ENCODE measurements around the gene ADCYAP1R1.
A peak's percentile ranks its signal among the peaks of the same experiment; 100 is the strongest.

Gene ADCYAP1R1

DNA sequence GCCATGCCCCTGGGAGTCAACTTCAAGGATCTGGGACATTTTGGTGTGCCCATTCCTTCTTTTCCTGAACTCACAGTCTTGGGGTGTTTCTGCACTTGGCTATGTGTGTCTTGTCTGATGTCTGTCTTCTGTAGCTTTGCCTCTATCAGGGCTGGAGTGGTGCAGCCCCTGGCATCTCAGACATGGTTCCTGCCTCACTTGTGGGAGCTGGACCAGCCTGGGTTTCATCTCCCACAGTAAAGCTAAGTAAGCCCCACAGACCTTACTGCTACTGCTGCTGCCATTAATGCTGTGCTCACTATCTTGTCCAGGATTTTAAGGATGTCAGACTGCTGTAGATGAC lies 59.0 kb downstream of the ADCYAP1R1 start:
- H3K4me3 ChIP-seq (replicated peaks; ENCODE audit: low read depth, low read length) = no peak overlapping the region
- TF ChIP-seq, protein P1, sequence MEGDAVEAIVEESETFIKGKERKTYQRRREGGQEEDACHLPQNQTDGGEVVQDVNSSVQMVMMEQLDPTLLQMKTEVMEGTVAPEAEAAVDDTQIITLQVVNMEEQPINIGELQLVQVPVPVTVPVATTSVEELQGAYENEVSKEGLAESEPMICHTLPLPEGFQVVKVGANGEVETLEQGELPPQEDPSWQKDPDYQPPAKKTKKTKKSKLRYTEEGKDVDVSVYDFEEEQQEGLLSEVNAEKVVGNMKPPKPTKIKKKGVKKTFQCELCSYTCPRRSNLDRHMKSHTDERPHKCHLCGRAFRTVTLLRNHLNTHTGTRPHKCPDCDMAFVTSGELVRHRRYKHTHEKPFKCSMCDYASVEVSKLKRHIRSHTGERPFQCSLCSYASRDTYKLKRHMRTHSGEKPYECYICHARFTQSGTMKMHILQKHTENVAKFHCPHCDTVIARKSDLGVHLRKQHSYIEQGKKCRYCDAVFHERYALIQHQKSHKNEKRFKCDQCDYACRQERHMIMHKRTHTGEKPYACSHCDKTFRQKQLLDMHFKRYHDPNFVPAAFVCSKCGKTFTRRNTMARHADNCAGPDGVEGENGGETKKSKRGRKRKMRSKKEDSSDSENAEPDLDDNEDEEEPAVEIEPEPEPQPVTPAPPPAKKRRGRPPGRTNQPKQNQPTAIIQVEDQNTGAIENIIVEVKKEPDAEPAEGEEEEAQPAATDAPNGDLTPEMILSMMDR (IDR thresholded peaks at IDR 0.05; ENCODE audit: low read length, missing control alignments) = no peak
- DNase-seq (ENCODE audit: low read depth) = no peak

DNA sequence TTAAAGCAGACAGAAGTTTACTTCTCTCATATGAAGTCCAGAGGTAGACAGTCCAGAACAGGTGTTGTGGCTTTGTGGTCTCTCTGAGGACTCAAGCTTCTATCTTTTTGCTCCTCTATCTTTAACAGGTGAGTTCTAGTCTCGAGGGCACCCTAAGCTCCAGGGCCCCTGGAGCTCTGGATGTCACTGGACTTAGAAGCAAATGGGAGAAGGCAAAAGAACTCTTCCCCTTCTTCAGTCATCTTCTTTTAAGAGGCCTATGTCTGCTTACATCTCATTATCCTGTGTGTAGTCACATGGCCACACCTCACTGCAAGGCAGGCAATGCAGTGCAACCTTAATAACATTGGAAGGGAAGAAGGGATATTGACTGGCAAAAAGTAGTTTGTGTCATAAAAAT lies 61.6 kb downstream of the ADCYAP1R1 start:
- no peak for DNase-seq (ENCODE audit: low read depth)
- no peak overlapping the region for H3K4me3 ChIP-seq (replicated peaks; ENCODE audit: low read depth, low read length)
- TF ChIP-seq, protein P1 (IDR thresholded peaks at IDR 0.05; ENCODE audit: low read length, missing control alignments) = no peak

DNA sequence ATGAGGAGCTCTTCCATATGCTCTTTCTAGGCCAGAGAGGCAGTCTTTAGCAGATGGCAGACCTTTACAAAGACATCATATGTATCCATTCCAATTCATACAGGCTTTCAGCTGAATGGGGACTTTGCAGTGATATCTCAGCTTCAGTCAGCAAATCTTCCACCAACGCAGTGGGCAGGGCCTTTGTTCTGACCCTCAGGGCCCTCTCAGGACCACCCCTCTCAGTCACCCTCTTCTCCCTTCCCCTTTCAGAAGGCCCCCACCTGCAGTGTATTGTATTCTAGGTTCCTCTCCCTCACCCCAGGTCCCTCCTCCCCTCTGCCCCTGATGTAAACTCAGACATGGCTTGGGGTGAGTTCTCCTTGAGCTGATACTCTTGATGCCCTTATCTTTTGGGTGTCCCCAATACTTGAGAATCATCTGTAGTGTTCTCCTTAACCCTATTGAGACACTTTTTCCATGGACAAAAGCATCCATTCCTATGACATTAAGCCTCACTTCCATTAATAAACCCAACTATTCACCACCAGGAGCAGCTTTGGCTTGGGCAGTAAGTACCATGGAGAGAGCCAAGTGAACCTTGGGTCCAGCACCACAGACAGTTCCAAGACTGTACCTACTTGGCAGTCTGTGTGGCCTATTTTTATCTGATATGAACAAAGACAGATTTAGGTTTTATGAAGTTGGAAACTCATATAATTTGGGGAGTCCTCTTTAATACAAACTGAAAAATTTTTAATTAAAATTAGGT lies 62.7 kb downstream of the ADCYAP1R1 start:
- H3K4me3 ChIP-seq (replicated peaks; ENCODE audit: low read depth, low read length) = no peak overlapping the region
- peak; percentile 62 for DNase-seq (ENCODE audit: low read depth)
- TF ChIP-seq, protein P1 (IDR thresholded peaks at IDR 0.05; ENCODE audit: low read length, missing control alignments) = no peak

DNA sequence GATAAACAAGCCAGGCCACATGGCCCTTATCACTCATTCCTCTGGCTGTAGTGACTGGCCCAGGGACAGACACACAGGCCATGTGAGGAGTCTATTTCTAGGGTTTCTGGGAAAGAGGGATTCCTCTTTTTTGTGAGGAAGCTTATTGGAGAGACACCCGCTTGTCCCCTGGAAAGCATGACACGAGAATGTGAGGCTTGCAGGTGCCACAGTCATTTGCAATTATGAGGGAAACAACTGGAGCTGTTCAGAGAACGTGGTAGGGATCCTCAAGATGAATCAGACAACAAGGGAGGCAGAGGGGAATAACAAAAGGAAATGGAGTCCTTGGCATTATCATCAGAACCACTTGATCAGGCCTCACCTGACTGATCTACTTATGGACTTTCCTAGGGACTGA lies 64.5 kb downstream of the ADCYAP1R1 start:
- TF ChIP-seq, protein P1 (IDR thresholded peaks at IDR 0.05; ENCODE audit: low read length, missing control alignments) = no peak
- H3K4me3 ChIP-seq (replicated peaks; ENCODE audit: low read depth, low read length) = no peak overlapping the region
- DNase-seq (ENCODE audit: low read depth) = no peak

DNA sequence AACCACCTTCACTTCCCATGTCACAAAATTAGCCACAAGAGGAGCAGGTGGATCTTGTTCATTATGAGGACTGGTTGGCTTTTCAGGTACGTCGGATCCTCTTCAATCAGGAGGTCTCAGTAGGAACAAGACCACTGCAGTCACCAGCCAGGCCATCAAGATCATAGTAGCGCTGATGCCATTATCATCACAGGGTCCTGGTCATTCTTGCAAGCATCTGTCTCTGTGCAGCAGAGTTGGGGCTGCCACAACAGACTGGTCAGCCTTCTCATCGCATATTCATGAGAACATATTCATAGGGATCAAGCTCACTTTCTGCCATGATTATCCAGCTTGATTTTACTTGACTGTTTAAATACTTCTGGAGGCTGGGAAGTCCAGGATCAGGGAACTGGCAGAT lies 67.1 kb downstream of the ADCYAP1R1 start:
- TF ChIP-seq, protein P1 (IDR thresholded peaks at IDR 0.05; ENCODE audit: low read length, missing control alignments) = no peak
- no peak overlapping the region for H3K4me3 ChIP-seq (replicated peaks; ENCODE audit: low read depth, low read length)
- no peak for DNase-seq (ENCODE audit: low read depth)

DNA sequence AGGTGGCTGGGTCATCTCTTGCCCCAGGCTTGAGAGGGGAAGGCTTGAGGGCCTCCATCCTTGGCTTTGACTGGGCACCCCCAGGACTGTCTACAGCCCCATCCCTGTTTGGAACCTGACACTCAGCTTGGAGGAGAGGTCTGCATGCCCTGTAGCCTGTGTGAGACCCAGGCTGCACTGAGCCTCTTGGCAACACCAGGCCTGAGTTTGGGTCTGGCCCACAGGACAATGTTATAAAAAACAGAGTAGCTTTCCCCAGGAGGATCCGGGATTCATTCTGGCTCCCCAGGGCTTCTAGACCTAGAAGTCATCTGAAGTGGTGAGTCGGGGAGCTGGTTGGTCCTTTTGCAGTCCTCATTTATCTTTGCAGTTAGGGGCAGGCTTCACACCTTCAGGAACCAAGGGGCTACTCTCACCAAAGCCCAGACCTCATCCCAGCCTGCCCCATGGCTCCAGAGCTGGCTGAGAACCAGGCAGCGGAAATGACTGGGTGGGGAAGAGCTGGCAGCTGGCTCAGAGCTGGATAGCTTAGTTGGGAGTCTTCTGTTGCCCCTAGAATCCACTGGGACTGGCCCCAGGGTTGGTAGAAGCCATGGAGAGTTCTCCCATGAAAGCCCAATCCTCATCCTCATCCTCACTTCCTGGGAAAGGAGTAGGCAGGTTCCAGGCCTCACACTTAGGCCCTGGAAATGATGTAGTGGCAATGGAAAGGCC lies 68.8 kb downstream of the ADCYAP1R1 start:
- TF ChIP-seq, protein P1 (IDR thresholded peaks at IDR 0.05; ENCODE audit: low read length, missing control alignments) = no peak
- no peak for DNase-seq (ENCODE audit: low read depth)
- no peak overlapping the region for H3K4me3 ChIP-seq (replicated peaks; ENCODE audit: low read depth, low read length)
